ENCODE measurements around the gene GFOD1. TPM values are rescaled to one million over a fixed set of nuclear protein-coding genes. Genes with fewer than 3 reads are reported as not detected.

GFOD1 gene
- total and polyA plus RNA-seq, 11 donors = 16.2 to 65.8 (median 41.5) TPM

GRCh38 chr6:13412639-13413465 is 74.5 kb downstream of the GFOD1 start:
- WGBS, 4 donors = 68 to 75% (median 72%) methylated on average over 9 of the region's 9 CpGs
- intact Hi-C loops (cut with DNase I) = loop anchor here in 4 of 10 donors (5.0 to 10.0 kb wide), 4 partner anchors 72 to 124 kb away; partner anchors contain the start of gene GFOD1 (in 2 of the 4)

GRCh38 chr6:13412211-13412610 is 75.2 kb downstream of the GFOD1 start:
- TF ChIP-seq POLR2A (IDR thresholded peaks at IDR 0.05) (no peak), CTCF (IDR thresholded peaks at IDR 0.05) (no peak)
- 74 to 83% (median 79%) methylated on average over 5 of the region's 5 CpGs for WGBS, 4 donors
- Histone ChIP-seq H3K27ac (peak overlapping the region; percentile 59 to 93 (median 76)), H3K27me3 (no peaks in the 10 kb centered on the region), H3K9me3 (peaks cover 0 to 4% (median 0%) of the 10 kb centered on the region in 12 donors), H3K4me1 (peaks cover 10 to 94% (median 72%) of the 10 kb centered on the region in 12 donors), H3K36me3 (no peaks in the 10 kb centered on the region), H3K4me3 (no peak overlapping the region)
- intact Hi-C loops (cut with DNase I) = loop anchor here in 4 of 10 donors (5.0 to 10.0 kb wide), 4 partner anchors 73 to 125 kb away; partner anchors contain the start of gene GFOD1 (in 2 of the 4)
- ATAC-seq (peak; percentile 1 to 29 (median 8)), DNase-seq (no peak)

More at GRCh38 chr6:13412639-13413465, 74.5 kb downstream of the GFOD1 start:
- H3K9me3 ChIP-seq = peaks cover 0 to 4% (median 0%) of the 10 kb centered on the region in 12 donors
- no peaks in the 10 kb centered on the region for H3K36me3 ChIP-seq
- H3K4me3 ChIP-seq = no peak overlapping the region
- peak overlapping the region; percentile 59 to 93 (median 76) for H3K27ac ChIP-seq
- H3K27me3 ChIP-seq = no peaks in the 10 kb centered on the region
- peaks cover 11 to 94% (median 72%) of the 10 kb centered on the region in 12 donors for H3K4me1 ChIP-seq
- ATAC-seq (peak in 3 of 4 donors; percentile 6 to 21 (median 11)), DNase-seq (no peak)
- no peak for TF ChIP-seq POLR2A (IDR thresholded peaks at IDR 0.05)

GRCh38 chr6:13411484-13411883 is 75.9 kb downstream of the GFOD1 start:
- Histone ChIP-seq H3K9me3 (peaks cover 0 to 4% (median 0%) of the 10 kb centered on the region in 12 donors), H3K36me3 (no peaks in the 10 kb centered on the region), H3K27me3 (no peaks in the 10 kb centered on the region), H3K4me1 (peaks cover 10 to 96% (median 74%) of the 10 kb centered on the region in 12 donors), H3K4me3 (no peak overlapping the region), H3K27ac (peak overlapping the region; percentile 44 to 93 (median 76))
- no peak for TF ChIP-seq POLR2A (IDR thresholded peaks at IDR 0.05)
- TF ChIP-seq CTCF (IDR thresholded peaks at IDR 0.05) = no peak
- intact Hi-C loops (cut with DNase I) = loop anchor here in 4 of 10 donors (5.0 to 10.0 kb wide), 4 partner anchors 73 to 126 kb away; partner anchors contain the start of gene GFOD1 (in 2 of the 4)
- no peak for ATAC-seq
- no peak for DNase-seq
- 89 to 94% (median 92%) methylated on average over 8 of the region's 8 CpGs for WGBS, 4 donors

GRCh38 chr6:13409991-13410390 is 77.4 kb downstream of the GFOD1 start:
- H3K4me1 ChIP-seq = peaks cover 18 to 98% (median 86%) of the 10 kb centered on the region in 12 donors
- intact Hi-C loops (cut with DNase I) = loop anchor here in 6 of 10 donors (5.0 to 10.0 kb wide), 7 partner anchors 48 to 127 kb away; partner anchors contain the start of gene GFOD1 (in 2 of the 6)
- peaks cover 0 to 4% (median 0%) of the 10 kb centered on the region in 12 donors for H3K9me3 ChIP-seq
- WGBS, 4 donors = 57 to 78% (median 73%) methylated on average over 2 of the region's 2 CpGs
- H3K27ac ChIP-seq = peak overlapping the region in 11 of 12 donors; percentile 4 to 93 (median 77)
- H3K27me3 ChIP-seq = no peaks in the 10 kb centered on the region
- no peak for TF ChIP-seq POLR2A (IDR thresholded peaks at IDR 0.05)
- no peak for TF ChIP-seq CTCF (IDR thresholded peaks at IDR 0.05)
- H3K36me3 ChIP-seq = no peaks in the 10 kb centered on the region
- no peak overlapping the region for H3K4me3 ChIP-seq
- DNase-seq (no peak), ATAC-seq (no peak)

All from heart left ventricle (tissue), 16 donors.